HG02798 (cell line): ENCODE results near the gene DISC1.
"Not testable (repeated sequence)": the region's sequence is repeated elsewhere in the genome, so short reads cannot be mapped to it uniquely, and the experiment has no call there.

Experiments
- ATAC-seq: cut with Tn5 transposase; IDR thresholded peaks from one replicate; pipeline ENCODE4 v1.9.1; 2021; ENCODE audit warnings: mild to moderate bottlenecking; ENCODE audit not compliant: unreplicated experiment, poor library complexity

The DISC1 gene

DNA sequence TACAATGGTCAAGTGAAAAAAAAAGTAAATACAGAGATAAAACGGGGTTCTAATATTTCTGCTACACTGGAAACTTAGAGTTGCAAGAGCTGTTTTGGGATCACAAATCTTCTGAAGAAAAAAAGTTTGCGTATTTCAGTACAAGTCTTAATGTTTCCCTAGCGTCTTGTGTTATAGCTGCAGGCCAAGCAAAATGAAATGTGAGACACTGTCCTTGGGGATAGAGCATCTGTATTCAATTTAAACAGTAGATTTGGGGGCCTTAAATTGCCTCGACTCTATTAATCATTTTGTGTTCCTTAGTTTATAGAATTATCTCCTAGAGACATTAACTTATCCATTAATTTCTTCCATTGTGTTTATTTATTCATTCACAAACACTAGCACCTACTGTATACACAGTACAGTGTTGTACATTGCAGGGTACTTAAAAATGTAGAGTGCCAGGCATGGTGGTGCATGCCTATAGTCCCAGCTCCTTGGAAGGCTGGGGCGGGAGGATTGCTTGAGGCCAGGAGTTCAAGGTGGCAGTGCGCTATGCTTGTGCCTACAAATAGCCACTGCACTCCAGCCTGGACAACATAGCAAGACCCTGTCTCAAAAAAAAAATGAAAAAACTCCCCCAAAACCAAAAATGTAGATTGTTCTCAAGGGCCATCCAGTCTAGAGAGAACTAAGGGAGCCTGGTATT, 7.9 kb downstream of the DISC1 start:
- no peak for ATAC-seq

DNA sequence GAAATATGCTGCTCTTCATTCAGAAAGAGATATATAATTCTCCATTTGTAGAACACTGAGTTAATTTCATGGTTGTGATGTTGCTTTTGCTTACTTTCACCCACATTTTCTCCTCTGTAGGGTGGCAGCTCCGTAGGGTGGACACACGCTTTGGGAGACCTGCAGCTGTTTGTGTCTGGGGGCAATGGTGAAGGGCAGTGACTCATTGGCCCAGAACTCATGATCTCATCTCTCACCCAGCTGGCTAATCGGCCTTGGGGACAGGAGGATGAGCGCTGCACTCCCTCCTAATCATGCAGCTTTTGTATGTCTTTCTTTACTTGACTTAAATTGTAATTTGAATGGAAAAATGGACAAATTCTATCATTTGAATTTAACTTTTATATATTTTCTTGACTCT, 9.6 kb downstream of the DISC1 start:
- ATAC-seq: no peak

GRCh38 chr1:231636922-231637321, 10.3 kb downstream of the DISC1 start:
- ATAC-seq: not testable (repeated sequence)

DNA sequence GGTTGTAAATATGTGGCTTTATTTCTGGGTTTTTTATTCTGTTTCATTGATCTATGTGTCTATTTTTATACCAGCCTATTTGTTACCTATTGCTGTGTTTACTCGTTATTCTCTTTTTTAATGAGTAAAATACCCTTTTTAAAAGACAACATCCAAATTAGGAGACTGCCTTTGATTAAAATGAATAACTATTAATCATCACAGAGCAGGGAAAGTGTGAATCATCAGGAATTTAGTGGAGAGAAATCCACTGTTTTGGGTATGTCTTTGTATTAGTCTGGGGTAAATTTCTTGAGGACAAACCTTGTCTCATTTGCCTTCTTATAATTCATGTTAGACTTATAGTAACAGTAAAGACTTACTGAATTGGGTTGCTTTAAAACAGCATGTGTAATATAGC, 12.1 kb downstream of the DISC1 start:
- no peak for ATAC-seq

GRCh38 chr1:231639819-231640218, 13.2 kb downstream of the DISC1 start:
- ATAC-seq: no peak

DNA sequence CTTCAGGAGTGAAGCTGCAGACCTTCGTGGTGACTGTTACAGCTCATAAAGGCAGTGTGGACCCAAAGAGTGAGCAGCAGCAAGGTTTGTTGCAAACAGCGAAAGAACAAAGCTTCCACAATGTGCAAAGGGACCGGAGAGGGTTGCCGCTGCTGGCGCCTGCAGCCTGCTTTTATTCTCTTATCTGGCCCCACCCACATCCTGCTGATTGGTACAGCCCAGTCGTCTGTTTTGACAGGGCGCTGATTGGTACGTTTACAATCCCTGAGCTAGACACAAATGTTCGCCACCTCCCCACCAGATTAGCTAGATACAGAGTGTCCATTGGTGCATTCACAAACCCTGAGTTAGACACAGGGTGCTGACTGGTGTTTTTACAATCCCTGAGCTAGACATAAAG, 14.9 kb downstream of the DISC1 start:
- not testable (repeated sequence) for ATAC-seq

DNA sequence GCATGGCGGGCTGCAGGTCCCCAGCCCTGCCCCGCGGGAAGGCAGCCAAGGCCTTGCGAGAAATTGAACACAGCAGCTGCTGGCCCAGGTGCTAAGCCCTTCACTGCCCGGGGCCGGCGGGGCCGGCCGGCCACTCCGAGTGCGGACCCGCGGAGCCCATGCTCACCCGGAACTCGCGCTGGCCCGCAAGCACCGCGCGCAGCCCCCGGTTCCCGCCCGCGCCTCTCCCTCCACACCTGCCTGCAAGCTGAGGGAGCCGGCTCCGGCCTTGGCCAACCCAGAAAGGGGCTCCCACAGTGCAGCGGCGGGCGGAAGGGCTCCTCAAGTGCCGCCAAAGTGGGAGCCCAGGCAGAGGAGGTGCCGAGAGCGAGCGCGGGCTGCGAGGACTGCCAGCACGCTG, 15.5 kb downstream of the DISC1 start:
- ATAC-seq: not testable (repeated sequence)

DNA sequence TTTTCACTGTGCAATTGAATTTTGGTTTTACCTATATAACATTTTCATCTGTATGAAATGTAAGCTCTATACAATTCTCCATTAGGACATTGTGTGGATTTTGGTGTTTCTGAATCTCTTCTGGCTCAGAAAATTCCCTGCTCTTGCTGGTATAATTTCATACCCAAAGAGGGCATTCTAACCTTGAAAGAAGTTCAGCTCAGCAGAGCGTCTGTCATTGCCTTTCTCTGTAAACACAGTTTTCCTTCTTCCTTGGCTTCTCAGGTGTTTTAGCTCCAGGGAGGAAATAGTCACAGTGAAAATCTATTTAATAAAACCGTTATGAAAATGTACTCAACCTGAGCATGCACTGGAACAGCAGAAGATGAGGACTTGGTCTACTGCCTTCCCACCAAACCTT, 16.0 kb downstream of the DISC1 start:
- ATAC-seq: no peak

DNA sequence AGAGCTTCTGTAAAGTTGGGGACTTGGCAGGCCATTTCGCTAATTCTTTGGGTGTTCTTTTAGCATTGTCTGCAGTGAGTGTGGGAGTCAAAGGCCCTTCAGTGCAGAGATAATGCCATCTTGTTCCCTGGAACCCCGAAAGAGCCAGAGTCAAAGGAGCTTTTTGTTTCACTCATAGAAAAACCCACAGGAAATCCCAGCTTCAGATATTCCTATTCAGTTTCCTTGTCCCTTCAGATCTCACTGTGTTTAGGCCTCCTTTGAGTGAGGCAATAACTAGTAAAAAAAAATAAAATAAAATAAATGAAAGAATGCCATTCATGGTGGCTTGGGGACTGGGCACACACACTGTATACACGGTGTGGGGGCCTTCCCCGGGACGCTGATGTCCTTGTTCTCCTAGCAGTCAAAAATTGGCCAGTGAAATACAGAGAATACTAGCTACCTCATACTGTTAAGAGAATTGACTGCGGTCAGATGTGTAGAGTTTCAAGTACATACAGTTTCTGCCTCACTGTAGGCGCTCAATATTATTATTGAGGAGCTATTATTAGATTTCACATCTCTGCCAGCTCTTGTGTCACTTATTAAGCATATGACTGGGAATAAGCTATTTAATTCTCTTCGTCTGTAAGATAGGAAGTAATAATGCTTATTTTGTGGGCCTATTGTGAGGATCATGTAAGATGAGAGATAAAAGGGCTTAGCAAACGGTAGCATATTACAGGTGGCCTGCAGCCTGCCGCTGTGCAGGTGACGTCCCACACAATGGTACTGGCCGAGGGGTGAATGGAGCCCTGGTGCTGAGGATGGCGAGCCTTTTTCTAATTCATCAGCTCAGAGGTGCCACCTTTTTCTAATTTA, 16.7 kb downstream of the DISC1 start:
- ATAC-seq: no peak

- ATAC-seq: no peak
Observed at GRCh38 chr1:231643935-231644237, 17.3 kb downstream of the DISC1 start.

GRCh38 chr1:231645634-231646033, 19.0 kb downstream of the DISC1 start:
- not testable (repeated sequence) for ATAC-seq

DNA sequence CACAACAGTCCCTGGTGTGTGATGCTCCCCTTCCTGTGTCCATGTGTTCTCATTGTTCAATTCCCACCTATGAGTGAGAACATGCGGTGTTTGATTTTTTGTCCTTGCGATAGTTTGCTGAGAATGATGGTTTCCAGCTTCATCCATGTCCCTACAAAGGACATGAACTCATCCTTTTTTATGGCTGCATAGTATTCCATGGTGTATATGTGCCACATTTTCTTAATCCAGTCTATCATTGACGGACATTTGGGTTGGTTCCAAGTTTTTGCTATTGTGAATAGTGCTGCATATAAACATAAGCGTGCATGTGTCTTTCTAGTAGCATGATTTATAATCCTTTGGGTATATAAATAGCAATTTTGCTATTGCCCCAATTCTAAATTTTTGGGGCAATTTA, 19.6 kb downstream of the DISC1 start:
- not testable (repeated sequence) for ATAC-seq

DNA sequence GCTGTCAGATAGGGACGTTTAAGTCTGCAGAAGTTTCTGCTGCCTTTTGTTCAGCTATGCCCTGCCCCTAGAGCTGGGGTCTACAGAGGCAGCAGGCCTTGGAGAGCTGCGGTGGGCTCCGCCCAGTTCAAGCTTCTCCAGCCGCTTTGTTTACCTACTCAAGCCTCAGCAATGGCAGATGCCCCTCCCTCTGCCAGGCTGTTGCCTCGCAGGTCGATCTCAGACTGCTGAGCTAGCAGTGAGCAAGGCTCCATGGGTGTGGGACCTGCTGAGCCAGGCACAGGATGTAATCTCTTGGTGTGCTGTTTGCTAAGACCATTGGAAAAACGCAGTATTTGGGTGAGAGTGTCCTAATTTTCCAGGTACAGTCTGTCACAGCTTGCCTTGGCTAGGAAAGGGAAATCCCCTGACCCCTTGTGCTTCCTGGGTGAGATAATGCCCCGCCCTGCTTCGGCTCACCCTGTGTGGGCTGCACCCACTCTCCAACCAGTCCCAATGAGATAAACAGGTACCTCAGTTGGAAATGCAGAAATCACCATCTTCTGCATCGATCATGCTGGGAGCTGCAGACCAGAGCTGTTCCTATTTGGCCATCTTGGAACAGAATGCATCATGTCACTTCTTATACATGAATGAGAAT, 25.2 kb downstream of the DISC1 start:
- ATAC-seq: not testable (repeated sequence)

DNA sequence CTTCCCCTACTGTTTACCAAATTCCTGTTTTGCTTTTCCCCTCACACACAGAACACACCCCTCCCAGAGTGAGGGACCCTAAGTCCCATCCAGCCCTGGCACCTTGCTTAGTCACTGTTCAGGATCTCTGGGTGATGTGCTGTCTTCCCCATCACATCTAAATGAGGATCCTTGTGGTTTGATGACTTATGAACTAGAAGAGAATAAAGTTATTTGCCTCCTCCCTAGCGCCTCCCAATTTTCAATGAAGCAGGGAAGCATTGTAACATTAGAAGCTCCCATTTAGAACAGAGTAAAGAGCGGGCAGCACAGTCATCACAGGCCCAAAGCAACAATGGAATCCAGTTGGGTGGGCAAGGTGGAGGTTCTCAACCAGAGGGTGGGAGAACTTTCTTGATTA, 27.0 kb downstream of the DISC1 start:
- ATAC-seq: no peak

DNA sequence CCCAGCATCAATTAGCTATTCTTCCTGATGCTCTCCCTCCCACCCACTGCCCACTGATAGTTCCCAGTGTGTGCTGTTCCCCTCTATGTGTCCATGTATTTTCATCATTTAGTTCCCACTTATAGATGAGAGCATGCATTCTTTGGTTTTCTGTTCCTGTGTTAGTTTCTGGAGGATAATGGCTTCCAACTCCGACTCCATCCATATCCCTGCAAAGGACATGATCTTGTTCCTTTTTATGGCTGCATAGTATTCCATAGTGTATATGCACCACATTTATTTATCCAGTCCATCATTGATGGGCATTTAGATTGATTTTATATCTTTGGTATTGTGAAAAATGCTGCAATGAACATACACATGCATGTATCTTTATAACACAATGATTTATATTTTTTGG, 30.2 kb downstream of the DISC1 start:
- no peak for ATAC-seq

DNA sequence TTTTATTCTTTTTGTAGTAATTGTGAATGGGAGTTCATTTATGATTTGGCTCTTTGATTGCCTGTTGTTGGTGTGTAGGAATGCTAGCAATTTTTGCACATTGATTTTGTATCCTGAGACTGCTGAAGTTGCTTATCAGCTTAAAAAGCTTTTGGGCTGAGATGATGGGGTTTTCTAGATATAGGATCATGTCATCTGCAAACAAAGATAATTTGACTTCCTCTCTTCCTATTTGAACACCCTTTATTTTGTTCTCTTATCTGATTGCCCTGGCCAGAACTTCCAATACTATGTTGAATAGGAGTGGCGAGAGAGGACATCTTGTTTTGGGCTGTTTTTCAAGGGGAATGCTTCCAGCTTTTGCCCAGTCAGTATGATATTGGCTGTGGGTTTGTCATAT, 31.6 kb downstream of the DISC1 start:
- not testable (repeated sequence) for ATAC-seq

GRCh38 chr1:231660198-231660597, 33.6 kb downstream of the DISC1 start:
- no peak for ATAC-seq

GRCh38 chr1:231663211-231663792, 36.7 kb downstream of the DISC1 start:
- ATAC-seq: no peak

DNA sequence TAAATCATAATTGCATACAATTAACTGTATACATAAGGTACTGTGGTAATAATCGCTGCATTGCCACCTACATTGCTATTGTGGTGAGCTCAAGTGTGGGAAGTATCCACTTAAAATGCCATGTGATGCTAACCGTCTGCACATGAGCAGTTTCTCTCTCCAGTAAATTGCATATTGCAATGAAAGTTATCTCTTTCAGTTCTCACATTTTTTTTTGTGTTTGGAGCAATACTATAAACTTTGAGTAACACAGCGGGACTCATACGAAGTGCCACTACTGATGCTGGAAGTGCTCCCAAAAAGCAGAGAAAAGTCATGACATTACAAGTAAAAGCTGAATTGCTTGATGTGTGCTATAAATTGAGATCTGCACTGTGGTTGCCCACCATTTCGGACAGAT, 38.5 kb downstream of the DISC1 start:
- ATAC-seq: no peak

DNA sequence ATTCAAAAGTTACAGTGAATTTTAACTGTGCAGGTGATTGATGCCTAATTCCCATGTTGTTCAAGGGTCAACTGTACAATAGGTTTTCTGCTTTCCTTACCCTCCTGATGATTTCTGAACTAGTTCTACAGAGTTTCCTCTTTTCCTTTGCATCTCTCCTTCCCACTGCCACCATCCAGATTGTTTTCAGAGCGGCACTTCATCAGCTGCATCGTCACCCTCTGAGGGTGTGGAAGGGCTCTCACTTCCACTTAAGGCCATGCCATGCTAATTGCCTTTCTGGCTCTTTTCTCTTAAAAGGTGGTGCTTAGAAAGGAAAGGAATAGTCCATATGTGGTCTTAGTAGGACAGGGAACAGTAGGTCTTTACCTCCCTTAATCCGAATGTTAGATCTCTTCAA, 39.1 kb downstream of the DISC1 start:
- ATAC-seq: no peak
